PC-9 (cell line): ENCODE results near the gene TMEM37. TPM values are rescaled to one million over a fixed set of nuclear protein-coding genes. Genes with fewer than 3 reads are reported as not detected.

Experiments
- BruUV-seq: library from RNA; stranded (reverse); fragments of 400-500 nt; replicated peaks from 2 replicates; lab custom pipeline; 2021; lab: Mats Ljungman, UMichigan
- CTCF ChIA-PET: fragments of 300-600 bp; sonication (Branson Sonifier 250); formaldehyde crosslinking; loops from one replicate; lab custom pipeline; 2022; ENCODE audit warnings: antibody characterized with exemption; lab: Charles Lee
- POLR2A ChIA-PET: fragments of 300-600 bp; sonication (Branson Sonifier 250); formaldehyde crosslinking; loops from one replicate; lab custom pipeline; 2022; ENCODE audit warnings: antibody characterized with exemption; ENCODE audit not compliant: unreplicated experiment; lab: Charles Lee
- DNase-seq, 2 experiments: peaks; one replicate each; pipeline versions ENCODE4 v3.0.0 to v3.0.0-alpha.2; 2015 to 2022; ENCODE audit warnings: mixed read lengths in 1 of 2
- H2AFZ ChIP-seq: fragments of 200-600 bp; sonication (generic); 2 replicates; pipeline ENCODE4 v1.8.1; 2017; ENCODE audit warnings: antibody characterized with exemption
- H3F3A ChIP-seq: fragments of 200-600 bp; sonication (generic); 2 replicates; pipeline ENCODE4 v1.8.1; 2017; ENCODE audit warnings: antibody characterized with exemption, mild to moderate bottlenecking, low read depth; ENCODE audit not compliant: insufficient read depth
- H3K27ac ChIP-seq: fragments of 200-600 bp; sonication (generic); 2 replicates; pipeline ENCODE4 v1.6.1; 2016; ENCODE audit warnings: mixed run types
- H3K27me3 ChIP-seq: fragments of 200-600 bp; sonication (generic); 2 replicates; pipeline ENCODE4 v1.6.1; 2016; ENCODE audit warnings: low read depth, mixed run types; ENCODE audit not compliant: insufficient read depth
- H3K36me3 ChIP-seq: fragments of 200-600 bp; sonication (generic); 2 replicates; pipeline ENCODE4 v1.6.1; 2016; ENCODE audit warnings: low read depth, mixed run types
- H3K4me1 ChIP-seq: fragments of 200-600 bp; sonication (generic); replicated peaks from 2 replicates; pipeline ENCODE4 v1.6.1; 2016; ENCODE audit warnings: mixed run types; ENCODE audit not compliant: insufficient read depth
- H3K4me2 ChIP-seq: fragments of 200-600 bp; sonication (generic); 2 replicates; pipeline ENCODE4 v1.6.1; 2017; ENCODE audit warnings: mixed run types
- H3K4me3 ChIP-seq: fragments of 200-600 bp; sonication (generic); 2 replicates; pipeline ENCODE4 v1.6.1; 2016; ENCODE audit warnings: mixed run types
- H3K79me2 ChIP-seq: fragments of 200-600 bp; sonication (generic); 2 replicates; pipeline ENCODE4 v1.6.1; 2017; ENCODE audit warnings: low read depth, mixed run types
- H3K9me2 ChIP-seq: fragments of 200-600 bp; sonication (generic); 2 replicates; pipeline ENCODE4 v1.8.1; 2017; ENCODE audit warnings: mild to moderate bottlenecking; ENCODE audit not compliant: insufficient read depth
- H3K9me3 ChIP-seq: fragments of 200-600 bp; sonication (generic); 2 replicates; pipeline ENCODE4 v1.8.1; 2016; ENCODE audit warnings: low read depth; ENCODE audit not compliant: insufficient read depth
- H4K20me1 ChIP-seq: fragments of 200-600 bp; sonication (generic); 2 replicates; pipeline ENCODE4 v1.8.1; 2017; ENCODE audit not compliant: insufficient read depth
- CTCF ChIP-seq: fragments of 200-600 bp; sonication (generic); conservative IDR thresholded peaks from 2 replicates; pipeline ENCODE4 v1.6.1; 2017; ENCODE audit warnings: mixed run types, antibody characterized with exemption, mild to moderate bottlenecking, moderate library complexity
- EZH2 ChIP-seq: fragments of 200-600 bp; sonication (generic); IDR thresholded peaks from 2 replicates; pipeline ENCODE4 v1.8.0; 2017; ENCODE audit warnings: antibody characterized with exemption, low read depth
- intact Hi-C: fragments of 100-400 bp; cut with micrococcal nuclease; formaldehyde crosslinking; loops from one replicate; pipeline ENCODE4 v1.10.0; 2022; ENCODE audit not compliant: unreplicated experiment
- total RNA-seq: library from RNA; stranded (reverse); gene quantifications from 2 replicates; pipeline ENCODE4 v1.2.3, GENCODE V29; 2021

Gene TMEM37
- total RNA-seq, 1 experiment from 2014 or later, result 1.2 TPM

GRCh38 chr2:119476301-119477112, 44.9 kb downstream of the TMEM37 start:
- Histone ChIP-seq H3K36me3 (no peaks in the 10 kb centered on the region), H4K20me1 (no peaks in the 10 kb centered on the region), H3K27ac (no peak overlapping the region), H3K4me2 (peak overlapping the region; percentile 24; the same call in 1 of the 2 replicates), H3K9me2 (no peaks in the 10 kb centered on the region), H2AFZ (no peak overlapping the region), H3K9me3 (no peaks in the 10 kb centered on the region), H3K4me3 (no peak overlapping the region), H3F3A (no peaks in the 10 kb centered on the region), H3K27me3 (no peaks in the 10 kb centered on the region), H3K79me2 (no peaks in the 10 kb centered on the region), H3K4me1 (no peaks in the 10 kb centered on the region)
- ChIA-PET POLR2A (interaction anchor here (0.8 kb wide), 1 partner anchor 71 kb away, joined by 3 read pairs; no protein-coding TSS in a partner anchor), CTCF (interaction anchor here (0.6 to 1.0 kb wide), 5 partner anchors 9 to 595 kb away, joined by 3 to 6 read pairs (median 3); no protein-coding TSS in a partner anchor)
- no TSS peak for BruUV-seq
- peak; percentile 49 to 61 for DNase-seq
- intact Hi-C loops, result loop anchor here (1.0 to 5.0 kb wide), 3 partner anchors 69 to 466 kb away; no protein-coding TSS in a partner anchor
- TF ChIP-seq CTCF (peak; percentile 100), EZH2 (no peak)

- no peak overlapping the region for H3K27ac ChIP-seq
- no TSS peak for BruUV-seq
- no peaks in the 10 kb centered on the region for H3K36me3 ChIP-seq
- no peak overlapping the region for H3K4me2 ChIP-seq
- TF ChIP-seq EZH2 (no peak), CTCF (no peak)
- ChIA-PET POLR2A (no interaction called here), CTCF (interaction anchor here (0.7 to 1.0 kb wide), 2 partner anchors 69 to 331 kb away, joined by 5 to 6 read pairs; no protein-coding TSS in a partner anchor)
- H3K27me3 ChIP-seq, result no peaks in the 10 kb centered on the region
- H4K20me1 ChIP-seq, result no peaks in the 10 kb centered on the region
- no peaks in the 10 kb centered on the region for H3F3A ChIP-seq
- H3K9me3 ChIP-seq, result no peaks in the 10 kb centered on the region
- no peaks in the 10 kb centered on the region for H3K9me2 ChIP-seq
- no peaks in the 10 kb centered on the region for H3K79me2 ChIP-seq
- H2AFZ ChIP-seq, result no peak overlapping the region
- no peak for DNase-seq
- intact Hi-C loops, result loop anchor here (2.0 to 5.0 kb wide), 2 partner anchors 185 to 466 kb away; no protein-coding TSS in a partner anchor
- H3K4me3 ChIP-seq, result no peak overlapping the region
- no peaks in the 10 kb centered on the region for H3K4me1 ChIP-seq
Measured at GRCh38 chr2:119477113-119477505, 45.5 kb downstream of the TMEM37 start.

- H3K4me3 ChIP-seq, result no peak overlapping the region
- no peaks in the 10 kb centered on the region for H3K36me3 ChIP-seq
- DNase-seq, result no peak
- no peaks in the 10 kb centered on the region for H3K27me3 ChIP-seq
- no peaks in the 10 kb centered on the region for H3K79me2 ChIP-seq
- H3K4me2 ChIP-seq, result no peak overlapping the region
- no peaks in the 10 kb centered on the region for H3F3A ChIP-seq
- H3K9me3 ChIP-seq, result no peaks in the 10 kb centered on the region
- CTCF ChIA-PET, result no interaction called here
- no peaks in the 10 kb centered on the region for H3K4me1 ChIP-seq
- intact Hi-C loops, result loop anchor here (5.0 kb wide), 1 partner anchor 186 kb away; no protein-coding TSS in a partner anchor
- no peak overlapping the region for H3K27ac ChIP-seq
- BruUV-seq, result no TSS peak
- TF ChIP-seq EZH2 (no peak), CTCF (no peak)
- POLR2A ChIA-PET, result no interaction called here
- H2AFZ ChIP-seq, result no peak overlapping the region
- no peaks in the 10 kb centered on the region for H3K9me2 ChIP-seq
- H4K20me1 ChIP-seq, result no peaks in the 10 kb centered on the region
Measured at GRCh38 chr2:119478188-119478977, 46.7 kb downstream of the TMEM37 start.
